Bronchial epithelial cell (primary cell): ENCODE results near the gene RIPOR2. TPM values are rescaled to one million over a fixed set of nuclear protein-coding genes. Genes with fewer than 3 reads are reported as not detected.

ENCODE experiments used
- DNase-seq: peaks from one replicate; pipeline ENCODE4 v3.0.0-alpha.2; 2010; ENCODE audit warnings: low read depth
- FAIRE-seq: peaks from 2 replicates; lab custom pipeline; 2011; peaks lifted over from hg19 to GRCh38; lab: Jason Lieb, UNC
- H3K27me3 ChIP-seq: 2 replicates; pipeline ENCODE4 v1.5.1; 2011; ENCODE audit warnings: low read length; ENCODE audit not compliant: control insufficient read depth, insufficient read depth
- H3K36me3 ChIP-seq: 2 replicates; pipeline ENCODE4 v1.5.1; 2011; ENCODE audit warnings: low read length; ENCODE audit not compliant: control insufficient read depth, insufficient read depth
- H3K4me3 ChIP-seq: 2 replicates; pipeline ENCODE4 v1.5.1; 2011; ENCODE audit warnings: mild to moderate bottlenecking, low read depth, low read length, control low read depth
- total RNA-seq: library from RNA; depleted of rRNA; stranded (reverse); fragments of >200 nt; gene quantifications from 2 replicates; pipeline ENCODE4 v1.2.1, GENCODE V29; 2014
- TF ChIP-seq, protein P1 (sequence below): IDR thresholded peaks from 2 replicates; pipeline ENCODE4 v1.5.1; 2011; ENCODE audit warnings: mild to moderate bottlenecking, moderate library complexity, low read length, control low read depth, inconsistent platforms; ENCODE audit not compliant: insufficient read depth, severe bottlenecking

Gene RIPOR2
- total RNA-seq, 1 donor from 2014 or later: under 0.01 TPM

DNA sequence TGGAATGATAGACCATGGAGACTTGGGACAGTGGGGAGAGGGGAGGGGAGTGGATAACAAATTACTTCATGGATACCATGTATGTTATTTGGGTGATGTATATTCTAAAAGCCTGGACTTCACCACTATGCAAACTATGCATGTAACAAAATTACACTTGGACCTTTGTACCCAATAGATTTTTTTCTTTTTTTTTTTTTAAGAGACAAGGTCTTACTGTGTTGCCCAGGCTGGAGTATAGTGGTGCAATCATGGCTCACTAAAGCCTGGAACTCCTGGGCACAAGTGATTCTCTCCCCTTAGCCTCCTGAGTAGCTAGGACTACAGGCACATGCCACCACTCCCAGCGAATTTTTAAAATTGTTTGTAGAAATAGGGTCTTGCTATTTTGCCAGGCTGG, 45.3 kb downstream of the RIPOR2 start:
- DNase-seq: no peak
- no peak for FAIRE-seq
- Histone ChIP-seq H3K27me3 (no peaks in the 10 kb centered on the region), H3K4me3 (no peak overlapping the region), H3K36me3 (no peaks in the 10 kb centered on the region)
- TF ChIP-seq, protein P1, sequence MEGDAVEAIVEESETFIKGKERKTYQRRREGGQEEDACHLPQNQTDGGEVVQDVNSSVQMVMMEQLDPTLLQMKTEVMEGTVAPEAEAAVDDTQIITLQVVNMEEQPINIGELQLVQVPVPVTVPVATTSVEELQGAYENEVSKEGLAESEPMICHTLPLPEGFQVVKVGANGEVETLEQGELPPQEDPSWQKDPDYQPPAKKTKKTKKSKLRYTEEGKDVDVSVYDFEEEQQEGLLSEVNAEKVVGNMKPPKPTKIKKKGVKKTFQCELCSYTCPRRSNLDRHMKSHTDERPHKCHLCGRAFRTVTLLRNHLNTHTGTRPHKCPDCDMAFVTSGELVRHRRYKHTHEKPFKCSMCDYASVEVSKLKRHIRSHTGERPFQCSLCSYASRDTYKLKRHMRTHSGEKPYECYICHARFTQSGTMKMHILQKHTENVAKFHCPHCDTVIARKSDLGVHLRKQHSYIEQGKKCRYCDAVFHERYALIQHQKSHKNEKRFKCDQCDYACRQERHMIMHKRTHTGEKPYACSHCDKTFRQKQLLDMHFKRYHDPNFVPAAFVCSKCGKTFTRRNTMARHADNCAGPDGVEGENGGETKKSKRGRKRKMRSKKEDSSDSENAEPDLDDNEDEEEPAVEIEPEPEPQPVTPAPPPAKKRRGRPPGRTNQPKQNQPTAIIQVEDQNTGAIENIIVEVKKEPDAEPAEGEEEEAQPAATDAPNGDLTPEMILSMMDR: no peak

DNA sequence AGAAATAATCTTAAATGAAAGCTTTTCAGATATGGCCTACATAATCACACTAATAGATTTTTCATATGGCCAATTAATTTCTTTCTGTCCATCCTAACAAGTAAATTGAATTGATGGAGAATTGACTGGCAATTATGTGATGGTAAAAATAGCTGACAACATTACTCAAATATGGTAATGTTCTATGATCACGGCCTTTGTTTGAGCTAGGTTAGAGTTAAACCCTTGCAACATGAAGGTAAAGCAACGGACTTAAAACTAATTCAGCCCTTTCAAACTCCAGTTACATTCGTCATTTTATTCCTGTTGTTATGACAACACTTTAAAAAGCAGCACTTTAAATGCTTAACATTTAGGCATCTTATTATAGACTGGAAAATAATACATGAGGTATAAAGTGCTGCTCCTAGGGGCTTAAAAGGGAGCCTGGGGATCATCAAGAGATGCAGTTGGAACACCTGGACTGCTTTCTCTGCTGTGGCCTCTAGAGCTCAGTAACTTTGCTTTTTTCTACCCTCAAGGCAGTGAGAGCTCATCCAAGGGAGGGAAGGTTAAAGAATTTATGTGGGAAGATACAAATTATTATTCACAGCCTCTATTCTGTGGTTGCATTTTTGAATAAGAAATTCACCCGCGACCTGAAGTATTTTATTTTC, 46.9 kb downstream of the RIPOR2 start:
- H3K36me3 ChIP-seq: no peaks in the 10 kb centered on the region
- TF ChIP-seq, protein P1: no peak
- DNase-seq: no peak
- no peak overlapping the region for H3K4me3 ChIP-seq
- FAIRE-seq: no peak
- H3K27me3 ChIP-seq: no peaks in the 10 kb centered on the region

DNA sequence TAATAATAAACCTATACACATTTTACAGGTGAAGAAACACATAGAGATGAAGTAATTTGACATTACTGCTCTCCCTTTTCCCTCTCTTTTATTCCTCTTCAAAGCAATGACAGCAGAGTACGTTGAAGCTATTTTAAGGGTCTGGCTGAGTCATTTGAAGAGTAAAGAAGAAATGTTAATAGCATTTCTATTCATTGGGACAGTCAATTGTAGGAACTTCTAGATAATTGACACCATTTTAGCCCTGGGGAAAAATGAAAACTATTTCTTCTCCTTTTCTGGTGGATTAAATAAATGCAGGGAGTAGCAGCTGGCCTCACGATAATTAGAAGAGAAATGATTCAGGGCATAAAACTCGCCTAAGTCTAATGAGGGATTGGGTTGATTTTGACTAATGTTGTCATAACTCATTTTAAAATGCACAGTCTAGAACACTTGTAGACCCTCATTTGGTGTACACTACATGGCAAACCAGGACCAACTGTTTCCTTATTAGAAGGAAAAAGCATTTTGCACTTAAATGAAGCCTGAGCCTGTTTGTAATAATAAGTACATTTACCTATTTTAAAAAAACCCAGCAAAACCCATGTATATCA, 48.1 kb downstream of the RIPOR2 start:
- Histone ChIP-seq H3K4me3 (no peak overlapping the region), H3K27me3 (no peaks in the 10 kb centered on the region), H3K36me3 (no peaks in the 10 kb centered on the region)
- FAIRE-seq (no peak), DNase-seq (no peak)
- TF ChIP-seq, protein P1: no peak

DNA sequence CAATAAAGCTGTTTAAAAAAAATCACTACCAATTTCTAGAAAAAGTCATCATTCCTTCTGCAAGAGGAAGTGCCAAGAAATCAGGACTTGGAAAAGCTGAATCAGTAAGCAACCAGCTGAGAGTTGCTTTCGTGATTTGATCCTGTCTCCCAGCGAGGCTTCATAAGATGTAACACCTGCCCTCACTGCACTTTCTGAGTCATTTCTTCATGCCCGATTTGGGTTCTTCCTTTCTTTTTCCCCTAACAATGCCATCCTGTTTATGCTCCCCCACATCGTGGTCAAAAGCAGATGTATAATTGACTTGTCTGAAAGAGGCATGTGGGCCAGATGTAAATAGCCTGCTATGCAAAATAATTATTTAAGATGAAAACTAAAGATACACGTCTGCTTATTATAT, 52.1 kb downstream of the RIPOR2 start:
- H3K4me3 ChIP-seq: no peak overlapping the region
- FAIRE-seq (no peak), DNase-seq (no peak)
- H3K27me3 ChIP-seq: no peaks in the 10 kb centered on the region
- no peaks in the 10 kb centered on the region for H3K36me3 ChIP-seq
- TF ChIP-seq, protein P1: no peak

DNA sequence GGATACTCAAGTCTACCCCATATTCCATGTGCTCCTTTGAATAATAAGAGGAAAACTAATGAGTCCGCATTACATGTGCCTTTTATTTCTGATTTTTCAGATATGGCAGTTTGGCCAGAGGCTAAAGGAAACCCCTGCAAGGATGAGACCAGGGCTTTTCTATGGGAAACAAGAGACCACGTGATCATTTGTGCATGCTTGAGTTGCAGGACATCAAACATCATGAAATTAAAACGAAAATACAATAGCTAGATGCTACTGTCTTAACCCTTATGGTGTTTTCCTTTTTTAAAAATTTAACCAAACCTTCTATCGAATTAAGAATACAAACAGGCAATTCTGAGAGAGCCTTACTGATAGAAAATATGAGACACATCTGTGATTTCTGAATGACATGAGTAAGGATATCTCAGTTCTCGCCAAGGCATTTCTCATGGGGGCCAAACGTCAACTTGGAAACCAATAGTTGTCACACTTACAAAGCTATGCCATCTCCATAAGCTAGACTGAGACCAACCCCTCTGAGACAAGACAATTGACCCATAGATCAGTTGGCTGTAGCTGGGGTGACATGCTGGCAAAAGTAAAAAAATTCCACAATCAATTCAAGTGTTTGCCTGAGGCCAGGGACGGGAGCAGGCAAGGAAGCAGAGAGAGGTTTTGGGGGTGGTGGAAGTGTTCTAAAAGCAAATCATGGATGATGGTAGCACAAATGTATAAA, 52.8 kb downstream of the RIPOR2 start:
- no peak for DNase-seq
- H3K36me3 ChIP-seq: no peaks in the 10 kb centered on the region
- H3K4me3 ChIP-seq: no peak overlapping the region
- TF ChIP-seq, protein P1: no peak
- no peaks in the 10 kb centered on the region for H3K27me3 ChIP-seq
- no peak for FAIRE-seq
